Brain microvascular endothelial cell (primary cell): Measurements from ENCODE around the gene BCORL1.
A peak's percentile ranks its signal among the peaks of the same experiment; 100 is the strongest.

Source experiments
- DNase-seq: peaks from one replicate; pipeline ENCODE4 v3.0.0-alpha.2; 2020
- H3K27ac ChIP-seq: fragments of 250-450 bp; sonication (Bioruptor Pico); 2 replicates; pipeline ENCODE4 v1.5.1; 2020; ENCODE audit warnings: mild to moderate bottlenecking, moderate library complexity
- H3K27me3 ChIP-seq: fragments of 250-450 bp; sonication (Bioruptor Pico); replicated peaks from 2 replicates; pipeline ENCODE4 v1.5.1; 2020; ENCODE audit warnings: mild to moderate bottlenecking
- H3K36me3 ChIP-seq: fragments of 250-450 bp; sonication (Bioruptor Pico); replicated peaks from 2 replicates; pipeline ENCODE4 v1.5.1; 2020; ENCODE audit warnings: mild to moderate bottlenecking
- H3K4me3 ChIP-seq: 2 replicates; pipeline ENCODE4 v1.5.1; 2011; ENCODE audit warnings: low read depth, mild to moderate bottlenecking, control low read depth, low read length, moderate library complexity
- in situ Hi-C: cut with HindIII; loops from 2 replicates; pipeline ENCODE4 v1.10.0; 2017; ENCODE audit warnings: low sequenced_read_pairs, low pct_ligation_motif_present
- TF ChIP-seq, protein P1 (sequence below): IDR thresholded peaks from 2 replicates; pipeline ENCODE4 v1.5.1; 2011; ENCODE audit warnings: low read depth, mild to moderate bottlenecking, moderate library complexity, low read length, control low read depth, inconsistent platforms; ENCODE audit errors: missing control alignments

BCORL1 gene, protein sequence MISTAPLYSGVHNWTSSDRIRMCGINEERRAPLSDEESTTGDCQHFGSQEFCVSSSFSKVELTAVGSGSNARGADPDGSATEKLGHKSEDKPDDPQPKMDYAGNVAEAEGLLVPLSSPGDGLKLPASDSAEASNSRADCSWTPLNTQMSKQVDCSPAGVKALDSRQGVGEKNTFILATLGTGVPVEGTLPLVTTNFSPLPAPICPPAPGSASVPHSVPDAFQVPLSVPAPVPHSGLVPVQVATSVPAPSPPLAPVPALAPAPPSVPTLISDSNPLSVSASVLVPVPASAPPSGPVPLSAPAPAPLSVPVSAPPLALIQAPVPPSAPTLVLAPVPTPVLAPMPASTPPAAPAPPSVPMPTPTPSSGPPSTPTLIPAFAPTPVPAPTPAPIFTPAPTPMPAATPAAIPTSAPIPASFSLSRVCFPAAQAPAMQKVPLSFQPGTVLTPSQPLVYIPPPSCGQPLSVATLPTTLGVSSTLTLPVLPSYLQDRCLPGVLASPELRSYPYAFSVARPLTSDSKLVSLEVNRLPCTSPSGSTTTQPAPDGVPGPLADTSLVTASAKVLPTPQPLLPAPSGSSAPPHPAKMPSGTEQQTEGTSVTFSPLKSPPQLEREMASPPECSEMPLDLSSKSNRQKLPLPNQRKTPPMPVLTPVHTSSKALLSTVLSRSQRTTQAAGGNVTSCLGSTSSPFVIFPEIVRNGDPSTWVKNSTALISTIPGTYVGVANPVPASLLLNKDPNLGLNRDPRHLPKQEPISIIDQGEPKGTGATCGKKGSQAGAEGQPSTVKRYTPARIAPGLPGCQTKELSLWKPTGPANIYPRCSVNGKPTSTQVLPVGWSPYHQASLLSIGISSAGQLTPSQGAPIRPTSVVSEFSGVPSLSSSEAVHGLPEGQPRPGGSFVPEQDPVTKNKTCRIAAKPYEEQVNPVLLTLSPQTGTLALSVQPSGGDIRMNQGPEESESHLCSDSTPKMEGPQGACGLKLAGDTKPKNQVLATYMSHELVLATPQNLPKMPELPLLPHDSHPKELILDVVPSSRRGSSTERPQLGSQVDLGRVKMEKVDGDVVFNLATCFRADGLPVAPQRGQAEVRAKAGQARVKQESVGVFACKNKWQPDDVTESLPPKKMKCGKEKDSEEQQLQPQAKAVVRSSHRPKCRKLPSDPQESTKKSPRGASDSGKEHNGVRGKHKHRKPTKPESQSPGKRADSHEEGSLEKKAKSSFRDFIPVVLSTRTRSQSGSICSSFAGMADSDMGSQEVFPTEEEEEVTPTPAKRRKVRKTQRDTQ (N-terminal part only)

DNA sequence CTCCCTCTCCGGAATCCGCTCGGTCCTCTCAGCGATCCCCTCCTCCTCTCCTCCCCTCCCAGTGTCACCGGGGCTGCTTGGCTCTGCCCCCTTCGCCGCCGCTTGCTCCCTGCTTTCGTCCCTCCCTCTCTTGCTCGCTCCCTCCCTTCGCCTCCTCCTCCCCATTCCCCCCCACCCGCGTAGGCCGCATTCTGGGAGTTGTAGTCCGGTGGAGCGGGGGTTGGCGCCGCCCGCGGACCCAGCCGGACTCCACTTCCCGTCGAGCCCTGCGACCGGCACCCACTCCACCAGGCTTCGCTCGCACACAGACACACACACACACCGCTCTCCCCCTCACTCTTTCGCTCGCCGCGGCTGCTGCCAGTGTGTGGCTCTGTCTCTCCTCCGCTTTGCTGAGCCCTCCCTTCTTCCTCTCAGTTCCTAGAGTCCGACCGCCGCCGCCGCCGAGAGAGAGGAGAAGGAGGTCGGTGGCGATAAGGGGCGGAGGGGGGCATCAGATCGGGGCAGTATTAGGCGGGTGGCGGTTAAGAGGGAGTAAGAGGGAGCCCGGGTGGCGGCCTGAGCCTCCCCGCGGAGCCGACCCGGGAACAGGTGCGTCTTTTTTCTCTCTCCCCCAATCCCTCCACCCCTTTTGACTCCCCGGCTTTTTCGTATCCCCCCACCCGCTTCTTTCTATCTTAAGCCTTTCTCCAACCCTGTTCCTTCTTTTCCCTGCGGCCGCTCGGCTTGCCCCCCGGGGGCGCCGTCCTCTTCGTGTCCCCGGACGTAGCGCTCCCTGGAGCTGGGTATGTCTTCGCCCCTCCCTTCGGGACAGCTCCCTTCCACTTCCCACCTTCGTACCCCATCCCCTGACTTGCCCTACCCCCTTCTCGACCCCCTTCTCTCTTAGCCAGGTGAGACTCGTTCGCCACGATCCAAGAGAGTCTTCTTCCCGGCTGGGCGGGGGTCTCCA, at the start of gene BCORL1:
BCORL1 (plus strand) TSS at position 336 of the 952 bp plus-strand sequence. CDS start 22,597 bp downstream, outside the sequence.
- Histone ChIP-seq H3K27ac (no peak within 1 kb of the TSS), H3K36me3 (no peaks in the 10 kb centered on the region), H3K4me3 (peak within 1 kb of the TSS; percentile 55), H3K27me3 (no peaks in the 10 kb centered on the region)
- TF ChIP-seq, protein P1, sequence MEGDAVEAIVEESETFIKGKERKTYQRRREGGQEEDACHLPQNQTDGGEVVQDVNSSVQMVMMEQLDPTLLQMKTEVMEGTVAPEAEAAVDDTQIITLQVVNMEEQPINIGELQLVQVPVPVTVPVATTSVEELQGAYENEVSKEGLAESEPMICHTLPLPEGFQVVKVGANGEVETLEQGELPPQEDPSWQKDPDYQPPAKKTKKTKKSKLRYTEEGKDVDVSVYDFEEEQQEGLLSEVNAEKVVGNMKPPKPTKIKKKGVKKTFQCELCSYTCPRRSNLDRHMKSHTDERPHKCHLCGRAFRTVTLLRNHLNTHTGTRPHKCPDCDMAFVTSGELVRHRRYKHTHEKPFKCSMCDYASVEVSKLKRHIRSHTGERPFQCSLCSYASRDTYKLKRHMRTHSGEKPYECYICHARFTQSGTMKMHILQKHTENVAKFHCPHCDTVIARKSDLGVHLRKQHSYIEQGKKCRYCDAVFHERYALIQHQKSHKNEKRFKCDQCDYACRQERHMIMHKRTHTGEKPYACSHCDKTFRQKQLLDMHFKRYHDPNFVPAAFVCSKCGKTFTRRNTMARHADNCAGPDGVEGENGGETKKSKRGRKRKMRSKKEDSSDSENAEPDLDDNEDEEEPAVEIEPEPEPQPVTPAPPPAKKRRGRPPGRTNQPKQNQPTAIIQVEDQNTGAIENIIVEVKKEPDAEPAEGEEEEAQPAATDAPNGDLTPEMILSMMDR: peak; percentile 12
- DNase-seq: peak; percentile 84
- in situ Hi-C loops: no loop called here

DNA sequence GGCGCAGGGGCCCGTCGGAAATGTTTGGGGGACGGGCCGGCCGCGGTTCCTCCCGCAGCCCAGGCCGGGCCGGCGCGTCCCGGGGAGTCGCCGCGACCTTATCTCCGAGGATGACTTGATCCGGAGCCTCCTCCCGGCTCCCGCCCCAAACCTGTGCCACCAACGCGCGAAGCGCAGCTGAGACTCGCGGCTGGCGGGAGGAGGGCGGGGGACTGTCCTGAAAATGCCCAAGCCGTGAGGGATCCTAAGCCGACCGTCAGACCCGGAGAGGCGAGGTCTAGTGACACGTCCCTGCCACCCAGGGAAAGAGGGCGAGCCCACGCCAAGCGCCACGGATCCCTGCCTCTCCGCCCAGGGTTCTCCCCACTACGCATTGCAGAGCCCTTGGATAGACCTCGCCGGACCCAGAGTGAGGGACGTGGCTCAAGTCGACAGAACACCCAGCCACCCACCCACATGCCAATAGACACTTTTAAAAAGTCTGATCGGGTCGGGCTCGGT, 49.6 kb upstream of the BCORL1 start:
- H3K4me3 ChIP-seq: peak overlapping the region; percentile 17
- H3K27ac ChIP-seq: no peak overlapping the region
- H3K36me3 ChIP-seq: peaks cover under 1% of the 10 kb centered on the region
- TF ChIP-seq, protein P1: no peak
- no peak for DNase-seq
- in situ Hi-C loops: no loop called here
- H3K27me3 ChIP-seq: no peaks in the 10 kb centered on the region

DNA sequence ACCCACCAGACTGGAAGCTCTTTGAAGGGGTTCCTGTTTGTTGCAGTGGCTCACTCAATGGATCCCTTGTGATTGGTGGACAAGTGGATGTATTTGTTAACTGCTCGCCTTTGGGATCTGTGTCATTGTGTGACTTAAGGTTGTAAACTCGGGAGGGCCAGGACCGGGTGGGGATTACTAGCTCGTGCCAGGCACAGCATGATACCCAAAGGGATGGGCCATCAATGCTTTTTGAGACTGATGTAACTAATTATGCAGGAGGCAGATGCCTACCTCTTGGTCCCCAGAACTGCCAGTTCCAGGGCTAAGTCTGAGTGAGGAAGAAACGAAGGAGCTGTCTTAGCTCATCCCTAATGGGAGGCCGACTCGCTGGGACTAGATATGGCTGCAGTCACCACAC, 48.7 kb upstream of the BCORL1 start:
- TF ChIP-seq, protein P1: no peak
- no peaks in the 10 kb centered on the region for H3K27me3 ChIP-seq
- no peak overlapping the region for H3K27ac ChIP-seq
- H3K4me3 ChIP-seq: no peak overlapping the region
- in situ Hi-C loops: no loop called here
- DNase-seq: no peak
- H3K36me3 ChIP-seq: no peaks in the 10 kb centered on the region

DNA sequence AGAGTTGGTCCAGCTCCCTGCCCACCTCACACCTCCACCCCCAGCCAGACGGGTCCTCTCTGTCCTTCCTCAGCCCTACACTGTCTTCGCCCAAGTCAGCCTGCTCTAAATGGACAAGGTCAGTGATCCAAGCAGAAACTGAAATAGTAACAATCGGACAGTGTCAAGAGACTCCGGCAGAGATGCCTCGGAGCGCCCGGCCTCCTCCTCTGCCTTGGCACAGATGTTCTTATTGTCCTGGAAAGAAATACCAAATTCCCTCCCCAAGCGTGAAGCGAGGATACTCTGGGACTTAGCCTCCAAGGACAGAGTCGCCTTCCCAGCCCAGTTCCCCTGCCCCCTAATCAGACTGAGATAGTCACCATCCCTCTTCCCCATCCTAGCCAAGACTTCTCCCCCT, 48.0 kb upstream of the BCORL1 start:
- DNase-seq: no peak
- H3K27ac ChIP-seq: no peak overlapping the region
- H3K4me3 ChIP-seq: no peak overlapping the region
- no peaks in the 10 kb centered on the region for H3K36me3 ChIP-seq
- H3K27me3 ChIP-seq: no peaks in the 10 kb centered on the region
- in situ Hi-C loops: no loop called here
- TF ChIP-seq, protein P1: no peak

DNA sequence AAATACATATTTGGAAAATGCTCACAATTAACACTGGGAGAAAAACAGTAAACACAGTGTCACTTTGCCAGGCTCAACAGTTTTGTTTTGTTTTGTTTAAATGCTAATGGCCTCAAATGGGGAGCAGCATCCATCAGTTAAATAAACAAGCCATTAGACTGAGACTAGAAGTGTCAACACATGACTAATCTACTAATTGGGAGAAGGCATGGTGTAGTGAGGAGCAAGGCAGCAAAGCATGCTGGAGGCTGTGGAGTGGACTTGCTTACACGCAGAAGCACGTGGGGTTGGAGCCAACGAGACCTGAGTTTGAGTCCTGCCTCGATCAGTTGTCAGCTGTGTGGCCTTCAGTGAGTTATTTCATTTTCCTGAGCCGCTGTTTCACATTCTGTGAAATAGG, 47.5 kb upstream of the BCORL1 start:
- in situ Hi-C loops: no loop called here
- DNase-seq: no peak
- Histone ChIP-seq H3K27ac (no peak overlapping the region), H3K4me3 (no peak overlapping the region), H3K27me3 (no peaks in the 10 kb centered on the region), H3K36me3 (no peaks in the 10 kb centered on the region)
- TF ChIP-seq, protein P1: no peak
